Measurements from ENCODE around the gene ARL13B. TPM values are rescaled to one million over a fixed set of nuclear protein-coding genes. Genes with fewer than 3 reads are reported as not detected.
"Not testable (repeated sequence)": the region's sequence is repeated elsewhere in the genome, so short reads cannot be mapped to it uniquely, and the experiment has no call there.

The ARL13B gene
- polyA plus RNA-seq, 4 donors, result 20.6 to 24.0 (median 22.8) TPM

DNA sequence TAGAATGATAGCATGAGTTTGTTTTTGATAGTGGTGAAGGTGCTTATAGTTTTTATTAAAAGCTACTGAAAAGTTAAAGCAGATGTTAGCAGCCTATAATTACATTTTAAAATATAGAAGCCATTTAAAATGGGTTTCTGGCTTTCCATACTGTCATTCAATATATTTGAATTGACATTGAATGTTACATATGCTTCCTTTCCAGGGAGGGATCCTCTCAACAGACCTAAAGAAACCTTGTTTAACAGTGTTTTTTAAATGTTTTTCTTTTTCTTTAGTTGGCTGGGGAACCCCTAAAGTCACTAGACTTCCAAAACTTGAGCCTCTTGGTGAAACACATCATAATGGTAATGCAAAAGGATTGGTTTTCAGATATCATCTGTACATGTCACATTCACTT lies 70.6 kb downstream of the ARL13B start:
- DNase-seq (ENCODE audit: low read depth in 4 of 4, low spot score in 3 of 4), result no peak

DNA sequence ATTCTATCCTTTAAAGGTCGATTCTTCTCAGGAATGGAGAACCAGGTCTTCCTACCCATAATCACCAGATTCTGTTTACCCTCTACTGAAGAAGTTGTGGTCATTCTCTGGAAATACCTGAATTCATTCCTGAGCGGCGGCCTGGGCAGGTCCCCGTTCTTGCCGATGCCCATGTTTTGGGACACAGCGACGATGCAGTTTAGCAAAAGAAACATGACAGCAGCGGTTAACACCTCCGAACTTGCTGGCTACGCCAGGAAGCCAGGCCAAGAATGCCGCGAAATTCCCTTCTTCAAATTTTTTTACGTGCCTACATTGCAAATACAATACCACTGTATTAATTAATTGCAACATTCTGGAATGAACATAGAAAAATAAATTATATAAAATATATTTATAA lies 81.3 kb downstream of the ARL13B start:
- DNase-seq (ENCODE audit: low read depth in 4 of 4, low spot score in 3 of 4), result no peak

DNA sequence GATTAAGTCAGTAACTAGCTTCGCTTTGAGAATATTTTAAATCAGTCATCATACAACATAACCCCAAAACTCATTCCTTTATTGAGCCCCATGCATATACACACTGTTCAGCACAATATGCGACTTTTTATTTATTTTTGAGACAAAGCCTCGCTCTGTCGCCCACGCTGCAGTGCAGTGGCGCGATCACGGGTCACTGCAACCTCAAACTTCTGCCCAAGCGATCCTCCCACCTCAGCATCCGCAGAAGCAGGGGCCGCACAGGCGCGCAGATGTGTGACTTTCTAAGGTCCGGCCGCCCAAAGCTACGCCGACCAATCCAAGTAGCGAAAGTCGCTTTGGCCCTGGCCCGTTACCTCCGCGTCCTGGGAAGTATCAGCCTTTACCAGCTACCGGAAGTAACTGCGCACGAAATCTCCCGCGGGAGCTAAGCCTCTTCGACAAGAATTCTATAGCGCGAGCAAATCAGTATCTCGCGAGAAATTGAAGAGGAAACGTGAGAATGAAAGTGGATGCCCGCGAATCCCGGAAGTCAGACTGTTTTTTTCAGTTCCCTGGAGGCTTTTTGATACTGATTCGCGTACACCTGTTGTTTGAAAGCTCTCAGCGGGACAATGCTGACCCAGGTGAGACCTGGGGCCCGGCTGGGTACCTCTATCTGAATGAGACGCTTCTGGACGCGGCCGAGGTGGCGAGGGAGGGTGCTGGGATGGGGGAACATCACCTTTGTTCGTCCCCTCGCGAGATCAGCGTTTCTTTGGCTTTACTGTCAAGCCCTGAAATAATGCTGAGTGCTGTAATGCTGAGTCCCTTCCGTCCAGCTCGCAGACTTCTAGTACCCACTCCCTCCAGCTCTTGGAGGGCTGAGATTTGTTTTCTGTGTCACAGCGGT lies 82.8 kb downstream of the ARL13B start, which contains the start of the genes DHFR2 and NSUN3:
Gene DHFR2 (minus strand): TSS at position 404 of the 892 bp plus-strand sequence. CDS start 1,405 bp downstream, outside the sequence.
Gene NSUN3 (plus strand): TSS at position 549 of the 892 bp plus-strand sequence. CDS start 66 bp downstream, at position 615.
- DNase-seq (ENCODE audit: low read depth in 4 of 4, low spot score in 3 of 4), result peak; percentile 91 to 96 (median 95)

DNA sequence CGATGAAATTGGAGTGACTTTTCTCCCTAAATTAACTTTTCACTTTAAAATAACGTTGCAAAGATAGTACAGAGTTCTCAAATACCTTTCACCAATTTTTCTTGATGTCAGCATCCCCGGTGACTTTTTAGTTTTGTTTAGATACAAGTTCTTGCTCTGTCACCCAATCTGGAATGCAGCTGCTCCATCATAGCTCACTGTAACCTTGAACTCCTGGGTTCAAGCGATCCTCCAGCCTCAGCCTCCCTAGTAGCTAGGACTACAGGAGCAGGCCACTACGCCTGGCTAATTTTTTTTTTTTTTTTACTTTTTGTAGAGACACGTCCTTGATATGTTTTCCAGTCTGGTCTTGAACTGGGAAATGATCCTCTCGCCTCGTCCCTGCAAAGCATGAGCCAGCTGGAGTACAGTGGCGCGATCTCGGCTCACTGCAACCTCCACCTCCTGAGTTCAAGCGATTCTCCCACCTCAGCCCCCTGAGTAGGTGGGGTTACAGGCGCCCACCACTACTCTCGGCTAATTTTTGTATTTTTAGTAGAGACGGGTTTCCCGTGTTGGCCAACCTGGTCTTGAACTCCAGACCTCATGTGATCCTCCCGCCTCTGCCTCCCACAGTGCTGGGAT lies 83.7 kb downstream of the ARL13B start:
- no peak for DNase-seq (ENCODE audit: low read depth in 4 of 4, low spot score in 3 of 4)

DNA sequence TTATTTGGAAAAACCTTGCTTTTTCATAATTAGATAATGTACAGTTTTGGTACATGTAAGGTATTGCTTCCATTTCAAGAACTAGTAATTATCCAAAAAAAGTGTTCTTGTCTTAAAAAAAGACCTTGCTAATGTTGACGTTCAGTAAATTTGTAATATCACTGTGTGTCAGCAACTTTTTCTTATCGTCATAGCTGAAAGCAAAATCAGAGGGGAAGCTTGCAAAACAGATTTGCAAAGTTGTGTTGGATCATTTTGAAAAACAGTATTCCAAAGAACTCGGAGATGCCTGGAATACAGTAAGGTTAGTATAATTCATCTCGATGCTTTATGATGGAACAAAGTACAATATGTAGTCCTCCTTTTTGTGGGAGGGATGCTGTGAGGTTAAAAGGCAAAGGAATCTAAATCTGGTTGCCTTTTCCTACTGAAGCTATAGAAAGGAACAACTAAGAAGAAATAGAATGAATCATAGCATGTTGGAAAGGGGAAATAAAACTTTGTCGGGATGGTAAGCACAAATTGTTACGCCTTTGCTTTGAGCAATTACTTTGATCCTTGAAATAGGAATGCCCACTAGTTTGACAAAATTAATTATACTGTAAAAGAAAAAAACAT lies 84.4 kb downstream of the ARL13B start:
- no peak for DNase-seq (ENCODE audit: low read depth in 4 of 4, low spot score in 3 of 4)

DNA sequence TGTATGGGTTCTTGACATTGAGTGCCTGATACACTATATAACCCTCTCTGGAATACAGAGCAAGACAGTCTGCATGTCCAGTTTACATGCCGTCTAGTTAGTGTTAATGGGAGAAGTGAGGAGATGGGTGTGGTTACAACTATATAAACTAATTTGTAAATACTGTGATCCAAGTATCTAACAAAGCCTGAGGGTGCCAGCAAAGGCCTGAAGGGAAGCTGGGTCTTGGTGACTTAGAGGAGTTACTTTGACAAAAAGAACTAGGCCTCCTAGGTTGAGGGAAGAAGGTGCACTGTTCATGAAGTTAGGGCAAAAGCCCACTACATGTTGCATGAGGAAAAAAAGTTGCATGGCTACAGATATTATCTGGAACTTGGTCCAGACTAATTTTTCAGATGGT lies 85.2 kb downstream of the ARL13B start:
- no peak for DNase-seq (ENCODE audit: low read depth in 4 of 4, low spot score in 3 of 4)

DNA sequence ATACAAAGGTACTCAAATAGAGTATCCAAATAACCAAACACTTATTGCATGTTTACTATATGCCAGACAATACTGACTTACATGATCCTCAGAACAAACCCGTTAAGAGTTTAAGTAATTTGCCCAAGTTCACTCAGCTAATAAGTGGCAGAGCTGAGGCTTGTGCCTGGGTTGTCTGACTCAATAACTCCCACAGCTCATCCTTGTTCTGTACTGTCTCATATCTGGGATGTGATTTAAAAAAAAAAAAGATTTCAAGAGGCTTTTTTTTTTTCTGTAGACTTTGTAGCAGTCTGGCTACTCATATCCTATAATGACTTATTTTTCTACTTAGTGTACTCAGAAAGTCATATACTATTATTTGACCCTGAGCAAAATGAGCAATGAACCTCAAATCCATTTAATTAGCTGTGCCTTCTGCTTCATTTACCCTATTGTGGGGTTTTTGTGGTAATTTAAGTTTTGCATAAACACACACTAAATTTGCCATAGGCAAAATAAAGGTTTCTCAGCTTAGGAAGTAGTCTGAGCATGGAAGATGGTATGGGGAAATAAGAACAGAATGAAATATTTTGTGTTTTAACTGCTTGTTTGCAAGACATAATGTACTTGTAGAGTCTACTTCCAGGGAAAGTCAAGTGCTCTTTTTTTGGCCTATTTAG lies 86.0 kb downstream of the ARL13B start:
- no peak for DNase-seq (ENCODE audit: low read depth in 4 of 4, low spot score in 3 of 4)

DNA sequence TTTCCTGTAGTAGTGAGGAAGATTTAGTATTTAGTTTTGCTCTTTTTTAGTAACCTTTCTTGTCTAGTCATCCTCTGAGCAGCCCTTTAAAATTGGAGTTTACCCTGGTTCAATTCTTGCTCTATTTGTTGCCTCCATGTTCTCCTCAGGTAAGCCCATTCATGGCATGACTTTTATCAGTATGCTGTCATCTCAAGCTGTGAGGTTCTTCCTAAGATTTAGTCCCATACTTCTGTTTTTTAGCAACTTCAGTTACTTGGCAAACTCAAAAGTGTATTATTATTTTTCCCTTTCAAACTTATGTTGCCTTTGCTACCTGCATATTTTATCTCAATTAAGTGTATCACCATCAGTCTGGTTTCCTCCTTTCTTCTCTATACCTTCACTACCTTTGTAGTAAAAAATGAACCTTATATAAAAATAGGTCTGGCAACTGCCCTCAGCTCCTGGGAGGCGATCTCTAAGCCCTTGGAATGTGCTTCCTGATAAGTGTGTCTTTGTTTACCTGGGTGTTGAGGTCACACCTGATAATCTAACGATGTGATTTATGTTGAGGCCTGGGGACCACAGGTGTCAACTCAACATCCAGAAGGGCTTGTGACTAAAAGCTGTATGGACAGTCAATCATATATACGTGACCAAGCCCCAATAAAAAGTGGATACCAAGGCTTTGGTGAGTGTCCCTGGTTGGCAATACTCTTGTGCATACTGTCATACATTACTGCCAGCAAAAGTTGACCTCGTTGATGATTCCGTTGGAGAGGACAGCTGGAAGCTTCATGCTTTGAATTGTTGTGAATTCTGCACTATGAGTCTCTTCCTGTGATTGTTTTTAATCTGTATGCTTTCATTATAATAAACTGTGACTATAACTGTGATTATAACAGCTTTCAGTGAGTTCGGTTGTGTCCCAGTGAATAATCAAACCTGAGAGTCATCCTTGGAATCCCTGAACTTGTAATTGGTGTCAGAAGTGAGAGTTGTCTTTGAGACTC lies 86.8 kb downstream of the ARL13B start:
- no peak for DNase-seq (ENCODE audit: low read depth in 4 of 4, low spot score in 3 of 4)

DNA sequence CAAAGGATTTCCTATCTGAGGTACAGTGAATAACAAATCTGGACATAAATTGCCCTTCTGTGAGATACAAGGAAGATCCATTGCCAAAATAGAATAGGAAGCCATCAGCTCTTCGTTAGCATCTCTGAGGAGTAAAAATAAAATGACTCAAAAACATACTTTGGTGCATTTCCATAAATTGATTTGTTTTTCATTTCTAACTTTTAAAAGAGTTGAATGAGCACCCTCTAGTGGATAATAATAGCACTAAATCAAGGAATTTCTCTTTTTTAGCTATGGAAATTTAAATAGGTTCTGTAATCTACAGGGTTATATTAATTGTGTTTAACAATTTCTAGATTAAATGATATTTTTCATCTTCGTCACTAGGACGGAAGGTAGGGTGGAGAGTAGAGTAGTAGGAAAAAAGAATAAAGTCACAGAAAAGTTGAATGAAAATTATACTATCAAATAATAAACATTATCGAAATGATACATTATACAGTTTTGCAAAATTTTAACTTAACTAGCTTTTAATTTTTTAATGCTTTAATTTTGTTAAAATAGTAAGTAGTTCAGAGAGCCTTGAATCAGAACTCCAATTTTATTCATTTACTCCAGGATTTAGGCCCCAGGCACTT lies 89.3 kb downstream of the ARL13B start:
- DNase-seq (ENCODE audit: low read depth in 4 of 4, low spot score in 3 of 4), result no peak

DNA sequence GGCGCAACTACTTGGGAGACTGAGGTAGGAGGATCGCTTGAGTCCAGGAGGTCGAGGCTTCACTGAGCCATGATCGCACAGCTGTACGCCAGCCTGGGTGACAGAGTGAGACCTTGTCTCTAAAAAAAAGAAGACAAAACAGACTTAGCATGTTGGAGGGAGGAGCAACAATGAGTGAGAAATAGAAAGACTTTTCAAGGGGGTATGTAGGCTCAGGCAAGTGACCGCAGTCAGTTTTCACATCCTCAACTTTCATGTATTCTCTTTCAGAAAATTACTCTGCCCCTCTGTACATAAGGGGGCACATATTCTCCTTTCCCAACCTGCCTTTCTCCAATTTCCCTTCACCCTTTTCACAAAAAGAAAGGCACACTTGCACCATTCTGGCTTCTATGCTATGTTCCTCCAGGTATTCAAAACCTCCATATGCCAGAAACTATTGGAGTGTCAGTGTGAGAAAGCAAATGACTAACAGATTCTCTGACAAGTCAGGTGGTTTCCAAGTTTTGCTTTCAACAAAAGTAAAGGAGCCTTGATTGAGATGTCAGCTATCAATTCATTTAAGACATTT lies 90.5 kb downstream of the ARL13B start:
- no peak for DNase-seq (ENCODE audit: low read depth in 4 of 4, low spot score in 3 of 4)

DNA sequence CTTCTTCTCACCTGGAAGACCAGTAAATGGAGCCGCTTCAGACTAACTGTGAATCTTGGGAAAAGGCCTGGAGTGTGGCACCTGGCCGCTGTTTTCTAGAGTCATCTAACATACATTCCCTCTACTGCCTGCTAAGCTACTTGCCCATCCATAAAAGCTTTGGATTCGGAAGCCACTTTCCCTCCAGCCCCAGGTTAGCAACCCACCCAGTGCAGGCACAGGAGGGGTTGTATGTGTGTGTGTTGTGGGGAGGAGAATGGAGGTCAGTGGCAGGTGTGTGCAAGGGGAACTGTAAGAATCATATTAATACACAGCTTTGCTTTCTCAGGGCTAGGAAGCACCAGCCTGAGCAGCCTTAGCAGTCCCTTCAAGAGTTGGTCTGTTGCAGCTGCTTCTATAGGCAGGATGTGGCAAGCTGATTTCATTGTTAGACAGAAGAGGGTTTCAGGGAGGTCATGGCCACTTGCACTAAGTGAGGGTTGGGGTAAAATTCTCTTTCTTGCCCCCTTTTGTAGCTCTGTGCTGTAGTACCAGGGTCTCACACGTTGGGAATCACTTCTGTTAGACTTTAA lies 91.8 kb downstream of the ARL13B start:
- DNase-seq (ENCODE audit: low read depth in 4 of 4, low spot score in 3 of 4), result no peak

DNA sequence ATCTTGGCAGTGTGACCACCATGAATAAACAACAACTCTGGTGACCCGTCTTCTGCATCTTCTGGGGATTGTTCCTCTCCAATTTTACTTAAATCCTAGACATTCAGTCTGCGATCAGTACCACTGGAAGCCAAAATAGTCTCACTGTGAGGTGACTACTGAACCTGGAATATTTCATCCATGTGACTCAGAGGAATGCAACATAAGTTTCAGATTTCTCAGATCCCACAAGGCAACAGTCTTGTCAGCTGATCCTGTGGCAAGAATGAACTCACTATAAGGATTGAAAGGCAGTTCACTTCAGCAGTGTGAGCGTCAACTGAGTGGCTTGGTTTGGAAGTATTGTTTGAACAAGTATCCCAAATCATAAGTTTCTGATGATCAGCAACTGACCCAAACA lies 96.1 kb downstream of the ARL13B start:
- DNase-seq (ENCODE audit: low read depth in 4 of 4, low spot score in 3 of 4), result no peak

DNA sequence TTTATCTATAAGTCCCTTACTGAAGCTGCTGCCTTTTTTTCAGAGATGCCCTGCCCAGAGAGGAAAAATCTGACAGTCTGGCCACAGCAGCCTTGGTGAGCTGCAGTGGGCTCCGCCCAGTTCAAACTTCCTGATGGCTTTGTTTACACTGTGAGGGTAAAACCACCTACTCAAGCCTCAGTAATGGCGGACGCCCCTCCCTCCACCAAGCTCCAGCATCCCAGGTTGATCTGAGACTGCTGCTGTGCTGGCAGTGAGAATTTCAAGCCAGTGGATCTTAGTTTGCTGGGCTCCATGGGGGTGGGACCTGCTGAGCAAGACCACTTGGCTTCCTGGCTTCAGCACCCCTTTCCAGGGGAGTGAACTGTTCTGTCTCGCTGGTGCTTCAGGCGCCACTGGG lies 100.6 kb downstream of the ARL13B start:
- not testable (repeated sequence) for DNase-seq (ENCODE audit: low read depth in 4 of 4, low spot score in 3 of 4)

DNA sequence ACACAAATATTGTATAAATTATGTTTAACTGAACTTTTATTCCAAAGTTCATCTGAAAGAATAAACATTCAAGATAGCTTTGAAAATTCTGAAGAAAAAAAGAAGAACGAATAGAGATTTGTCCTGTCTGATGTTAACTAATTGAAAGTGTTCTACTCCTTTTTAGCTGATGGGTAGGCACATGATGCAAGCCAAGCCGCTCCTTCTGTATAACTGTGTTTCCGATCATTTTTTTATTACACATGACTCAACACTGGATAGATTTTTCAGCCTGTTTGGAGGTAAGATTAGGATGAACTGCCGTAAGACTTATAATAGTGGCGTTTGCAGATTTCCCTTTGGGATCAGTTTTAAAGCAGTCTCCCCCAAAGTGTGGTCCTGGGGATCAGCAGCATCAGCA lies 101.9 kb downstream of the ARL13B start:
- DNase-seq (ENCODE audit: low read depth in 4 of 4, low spot score in 3 of 4), result no peak

DNA sequence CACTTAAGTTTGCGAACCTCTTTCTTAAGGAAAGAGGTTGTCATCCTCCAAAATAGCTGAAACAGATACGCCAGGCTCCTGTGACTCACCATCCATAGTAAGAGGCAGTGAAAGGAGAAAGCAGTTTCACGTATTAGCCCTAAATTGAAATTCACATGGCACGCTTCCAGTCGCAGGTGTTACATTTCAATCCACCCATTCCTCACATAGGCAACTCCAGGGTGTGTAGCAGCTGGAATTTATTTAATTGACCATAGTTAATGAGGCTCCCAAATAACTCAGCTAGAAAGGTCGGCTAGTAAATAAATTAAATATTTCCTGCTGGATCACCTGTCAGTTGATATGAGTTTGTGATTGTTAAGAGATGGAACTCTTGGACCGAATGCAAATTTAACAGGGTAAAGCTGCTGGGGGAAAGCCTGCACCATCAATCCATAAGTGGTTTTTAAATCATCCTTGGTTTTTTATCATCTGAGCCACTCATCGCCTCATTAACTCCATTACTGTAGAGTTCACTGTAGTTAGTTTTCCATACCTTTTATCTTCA lies 102.5 kb downstream of the ARL13B start:
- DNase-seq (ENCODE audit: low read depth in 4 of 4, low spot score in 3 of 4), result no peak

DNA sequence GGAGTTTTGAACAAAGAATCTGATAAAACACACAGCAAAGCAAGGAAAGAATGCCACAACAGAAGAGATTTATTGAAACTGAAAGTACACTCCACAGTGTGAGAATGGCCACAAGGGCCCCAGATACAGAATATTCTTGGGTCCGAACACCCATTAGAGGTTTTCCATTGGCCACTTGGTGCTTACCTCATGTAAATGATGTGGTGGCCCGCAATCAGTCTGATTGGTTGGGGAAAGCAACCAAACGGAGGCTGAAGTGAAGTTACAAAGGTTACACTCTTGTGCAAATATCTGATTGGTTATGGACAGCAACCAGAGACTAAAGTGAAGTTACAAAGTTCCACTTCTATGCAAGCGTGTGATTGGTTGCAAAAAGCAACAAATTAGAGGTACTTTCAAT lies 103.3 kb downstream of the ARL13B start:
- DNase-seq (ENCODE audit: low read depth in 4 of 4, low spot score in 3 of 4), result no peak

DNA sequence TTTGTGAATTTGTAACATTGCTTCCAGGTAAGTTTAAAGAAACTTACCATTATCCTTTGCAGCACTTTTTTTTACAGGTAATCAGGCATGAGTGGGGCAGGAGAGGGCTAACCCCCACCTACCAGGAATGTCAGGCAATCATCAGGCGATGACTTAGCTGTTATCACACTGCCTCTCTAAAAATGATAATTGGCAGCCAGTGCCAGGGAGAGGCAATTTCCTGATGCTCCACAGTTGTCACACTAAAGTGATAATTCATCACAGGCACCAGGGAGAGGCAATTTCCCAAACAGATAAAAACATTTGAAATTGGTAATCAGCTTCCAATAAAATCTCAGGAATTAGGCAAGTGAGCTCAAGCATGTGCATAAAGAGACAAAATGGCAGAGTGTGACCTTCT lies 109.2 kb downstream of the ARL13B start:
- DNase-seq (ENCODE audit: low read depth in 4 of 4, low spot score in 3 of 4), result no peak

DNA sequence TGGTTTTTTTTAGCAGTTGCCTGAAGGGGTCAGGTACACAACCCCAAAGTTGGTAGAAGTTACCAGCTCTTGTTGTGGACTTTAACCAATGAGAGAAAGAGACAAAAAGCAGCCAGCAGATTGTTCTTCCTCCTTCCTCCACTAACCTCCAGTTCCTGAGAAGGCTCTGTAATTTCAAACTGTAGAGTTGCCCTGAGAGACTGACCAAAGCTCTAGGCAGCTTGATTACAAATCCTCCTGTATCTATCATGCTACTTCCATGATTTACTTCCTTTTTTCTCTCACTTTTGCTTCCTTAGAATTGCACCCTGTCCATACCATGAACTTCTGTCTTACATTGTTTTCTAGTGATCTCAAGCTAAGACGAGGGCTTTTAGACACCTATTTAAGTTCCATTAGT lies 112.1 kb downstream of the ARL13B start:
- no peak for DNase-seq (ENCODE audit: low read depth in 4 of 4, low spot score in 3 of 4)
